ENCODE measurements around the gene RNF224. TPM values are rescaled to one million over a fixed set of nuclear protein-coding genes. Genes with fewer than 3 reads are reported as not detected.
A peak's percentile ranks its signal among the peaks of the same experiment; 100 is the strongest.

Gene RNF224
- total and polyA plus RNA-seq, 2 of the 13 experiments (the other 11 are each of a cell fraction or from before 2014, with no cell fraction given), result 0.09 TPM; not detected in 1

- TF ChIP-seq ZBTB14 (CRISPR knock-in tag; IDR thresholded peaks at IDR 0.05) (no peak), AFF4 (CRISPR knock-in tag; IDR thresholded peaks at IDR 0.05) (0 out of 2 replicates have a peak, but pooled peaks have one; percentile 79), KAT8 (CRISPR knock-in tag; IDR thresholded peaks at IDR 0.05) (peak; percentile 36; the same call in 1 of the 2 replicates), THAP8 (CRISPR knock-in tag; IDR thresholded peaks at IDR 0.05; ENCODE audit: borderline replicate concordance) (no peak), ZNF232 (CRISPR knock-in tag; IDR thresholded peaks at IDR 0.05; ENCODE audit: borderline replicate concordance) (no peak), ETV5 (CRISPR knock-in tag; IDR thresholded peaks at IDR 0.05; ENCODE audit: borderline replicate concordance) (peak; percentile 41; the same call in 1 of the 2 replicates), RERE (CRISPR knock-in tag; IDR thresholded peaks at IDR 0.05; ENCODE audit: low read depth) (no peak), NR2F2 (IDR thresholded peaks at IDR 0.05; ENCODE audit: borderline replicate concordance, low read depth) (no peak), SIN3A (IDR thresholded peaks at IDR 0.05; ENCODE audit: borderline replicate concordance, low read depth, low read length) (0 out of 2 replicates have a peak, but pooled peaks have one; percentile 51), RFX5 (IDR thresholded peaks at IDR 0.05; ENCODE audit: low read depth, low read length) (no peak), MAFF (IDR thresholded peaks at IDR 0.05; ENCODE audit: low read depth, low read length) (no peak), TAF1 (CRISPR knock-in tag; IDR thresholded peaks at IDR 0.05) (peak; percentile 22; the same call in 1 of the 2 replicates), ATF1 (CRISPR knock-in tag; IDR thresholded peaks at IDR 0.05) (no peak), FOXK1 (CRISPR knock-in tag; IDR thresholded peaks at IDR 0.05; ENCODE audit: borderline replicate concordance, low read depth) (no peak), HNF4A (CRISPR knock-in tag; IDR thresholded peaks at IDR 0.05) (peak; percentile 67), ZSCAN31 (CRISPR knock-in tag; IDR thresholded peaks at IDR 0.05; ENCODE audit: low read depth) (no peak), NR3C1 (CRISPR knock-in tag; IDR thresholded peaks at IDR 0.05) (no peak), RELA (CRISPR knock-in tag; IDR thresholded peaks at IDR 0.05) (no peak), PHF20 (CRISPR knock-in tag; IDR thresholded peaks at IDR 0.05) (no peak)
Observed at GRCh38 chr9:137198051-137198901, 29.0 kb upstream of the RNF224 start (continued).
